HCT116 (cell line): ENCODE results near the gene ZBTB24. TPM values are rescaled to one million over a fixed set of nuclear protein-coding genes. Genes with fewer than 3 reads are reported as not detected.

Experiments used
- ATAC-seq: fragments of 200-7000 bp; cut with Tn5 transposase; 2 replicates; pipeline ENCODE4 v1.9.1; 2020; ENCODE audit warnings: mild to moderate bottlenecking, moderate library complexity
- BruUV-seq: library from RNA; stranded (reverse); fragments of 400-500 nt; replicated peaks from 2 replicates; lab custom pipeline; 2021; lab: Mats Ljungman, UMichigan
- CTCF ChIA-PET: fragments of 300-600 bp; sonication (Branson Sonifier 250); formaldehyde crosslinking; loops from one replicate; lab custom pipeline; 2021; ENCODE audit warnings: antibody characterized with exemption; lab: Charles Lee
- POLR2A ChIA-PET: fragments of 300-600, 350-600 bp; sonication (Branson Sonifier 250); formaldehyde crosslinking; loops from one replicate; lab custom pipeline; 2021; ENCODE audit warnings: antibody characterized with exemption; lab: Charles Lee
- RAD21 ChIA-PET, 2 experiments: fragments of 300-600 bp; sonication (Branson Sonifier 250); formaldehyde crosslinking; loops; one replicate each; lab custom pipeline; 2023; ENCODE audit warnings: low total read pairs in 2 of 2; ENCODE audit not compliant: uncharacterized antibody in 2 of 2, unreplicated experiment in 2 of 2, low non-redundant PET in 1 of 2; lab: Charles Lee
- DNase-seq: peaks from one replicate; pipeline ENCODE4 v3.0.0-alpha.2; 2010; ENCODE audit warnings: low read depth, low spot score
- H2AFZ ChIP-seq: fragments of 200-600 bp; shearing (Covaris generic), sonication (generic); 2 replicates; pipeline ENCODE4 v1.6.1; 2017; ENCODE audit warnings: low read depth, mixed run types, mixed read lengths, antibody characterized with exemption, low read length; ENCODE audit not compliant: poor library complexity, severe bottlenecking
- H3K27ac ChIP-seq: 2 replicates; pipeline ENCODE4 v1.5.1; 2012; ENCODE audit warnings: low read depth, low read length
- H3K27me3 ChIP-seq: fragments of 200-600 bp; sonication (generic); 2 replicates; pipeline ENCODE4 v1.6.1; 2016; ENCODE audit warnings: mixed run types, low read length, mixed read lengths; ENCODE audit not compliant: insufficient read depth
- H3K36me3 ChIP-seq, 2 experiments: fragments of 200-500 bp in 1 of 2; fragments of 200-600 bp in 1 of 2; sonication (Bioruptor generic) in 1 of 2; sonication (generic) in 1 of 2; 2 replicates each; pipeline versions ENCODE4 v1.5.1 to v1.6.1; 2014 to 2016; ENCODE audit warnings: low read length in 2 of 2, inconsistent platforms in 1 of 2, mixed read lengths in 1 of 2, mixed run types in 1 of 2; ENCODE audit not compliant: insufficient read depth in 2 of 2, control insufficient read depth in 1 of 2
- H3K4me1 ChIP-seq, 2 experiments: fragments of 200-600 bp in 1 of 2; sonication (generic) in 1 of 2; 2 replicates each; pipeline versions ENCODE4 v1.5.1 to v1.6.1; 2012 to 2017; ENCODE audit warnings: low read length in 2 of 2, inconsistent platforms in 1 of 2, mild to moderate bottlenecking in 1 of 2, mixed read lengths in 1 of 2, mixed run types in 1 of 2, moderate library complexity in 1 of 2; ENCODE audit not compliant: insufficient read depth in 2 of 2, control insufficient read depth in 1 of 2
- H3K4me2 ChIP-seq: fragments of 200-600 bp; sonication (generic); 2 replicates; pipeline ENCODE4 v1.6.1; 2017; ENCODE audit warnings: mixed run types, low read length, mixed read lengths
- H3K4me3 ChIP-seq, 2 experiments: fragments of 200-600 bp in 1 of 2; sonication (generic) in 1 of 2; replicated peaks in 1 of 2; 2 replicates each; pipeline ENCODE4 v1.5.1; 2011 to 2016; ENCODE audit warnings: low read length in 2 of 2, control low read depth in 1 of 2, low read depth in 1 of 2, mild to moderate bottlenecking in 1 of 2, mixed read lengths in 1 of 2, mixed run types in 1 of 2
- H3K79me2 ChIP-seq: fragments of 200-600 bp; sonication (generic); 2 replicates; pipeline ENCODE4 v1.6.1; 2017; ENCODE audit warnings: mild to moderate bottlenecking, mixed run types, low read length, moderate library complexity, mixed read lengths; ENCODE audit not compliant: insufficient read depth
- H3K9ac ChIP-seq: fragments of 200-600 bp; sonication (generic); 2 replicates; pipeline ENCODE4 v1.6.1; 2016; ENCODE audit warnings: low read length, mixed read lengths
- H3K9me2 ChIP-seq: fragments of 200-600 bp; sonication (generic), shearing (Covaris generic); 2 replicates; pipeline ENCODE4 v1.6.1; 2017; ENCODE audit warnings: mixed run types, mild to moderate bottlenecking, moderate library complexity; ENCODE audit not compliant: insufficient read depth
- H3K9me3 ChIP-seq, 2 experiments: fragments of 200-500 bp in 1 of 2; fragments of 200-600 bp in 1 of 2; sonication (Bioruptor generic) in 1 of 2; sonication (generic) in 1 of 2; 2 replicates each; pipeline ENCODE4 v1.6.1; 2014 to 2017; ENCODE audit warnings: low read length in 2 of 2, mixed read lengths in 2 of 2, inconsistent platforms in 1 of 2, low read depth in 1 of 2, mild to moderate bottlenecking in 1 of 2, mixed run types in 1 of 2, moderate library complexity in 1 of 2; ENCODE audit not compliant: control insufficient read depth in 1 of 2, insufficient read depth in 1 of 2
- H4K20me1 ChIP-seq: fragments of 200-600 bp; sonication (generic), shearing (Covaris generic); 2 replicates; pipeline ENCODE4 v1.6.1; 2017; ENCODE audit warnings: mixed run types, mild to moderate bottlenecking, moderate library complexity; ENCODE audit not compliant: insufficient read depth
- CBX3 ChIP-seq: IDR thresholded peaks from 2 replicates; pipeline ENCODE4 v1.6.1; 2012; ENCODE audit warnings: low read depth
- CEBPB ChIP-seq: IDR thresholded peaks from 2 replicates; pipeline ENCODE4 v1.6.1; 2012; ENCODE audit warnings: low read depth
- EGR1 ChIP-seq: IDR thresholded peaks from 2 replicates; pipeline ENCODE4 v1.6.1; 2012; ENCODE audit warnings: low read depth
- FOSL1 ChIP-seq: IDR thresholded peaks from 2 replicates; pipeline ENCODE4 v1.6.1; 2012; ENCODE audit warnings: low read depth
- MAX ChIP-seq: IDR thresholded peaks from 2 replicates; pipeline ENCODE4 v1.6.1; 2012
- POLR2A ChIP-seq: IDR thresholded peaks from 2 replicates; pipeline ENCODE4 v1.7.0; 2011; ENCODE audit warnings: borderline replicate concordance; ENCODE audit not compliant: insufficient read depth, insufficient read length; ENCODE audit errors: extremely low read depth
- POLR2AphosphoS5 ChIP-seq: IDR thresholded peaks from 2 replicates; pipeline ENCODE4 v1.6.1; 2011; ENCODE audit warnings: mild to moderate bottlenecking, low read depth, low read length, moderate library complexity
- SIN3A ChIP-seq: IDR thresholded peaks from 2 replicates; pipeline ENCODE4 v1.6.1; 2012; ENCODE audit warnings: low read depth
- SP1 ChIP-seq: IDR thresholded peaks from 2 replicates; pipeline ENCODE4 v1.6.1; 2012; ENCODE audit warnings: low read depth
- SRF ChIP-seq: IDR thresholded peaks from 2 replicates; pipeline ENCODE4 v1.6.1; 2012; ENCODE audit warnings: low read depth
- TCF7L2 ChIP-seq: IDR thresholded peaks from 2 replicates; pipeline ENCODE4 v1.7.0; 2011; ENCODE audit warnings: borderline replicate concordance, inconsistent platforms; ENCODE audit not compliant: insufficient read depth, insufficient read length; ENCODE audit errors: extremely low read depth
- YY1 ChIP-seq: IDR thresholded peaks from 2 replicates; pipeline ENCODE4 v1.6.1; 2011; ENCODE audit warnings: low read length, low read depth, moderate library complexity, mild to moderate bottlenecking; ENCODE audit not compliant: insufficient replicate concordance; ENCODE audit errors: extremely low read depth
- ZFX ChIP-seq: fragments of 450-650 bp; IDR thresholded peaks from 2 replicates; pipeline ENCODE4 v1.6.1; 2017
- ZNF274 ChIP-seq: fragments of 200-500 bp; sonication (Bioruptor generic); IDR thresholded peaks from 2 replicates; pipeline ENCODE4 v1.6.1; 2014; ENCODE audit warnings: mild to moderate bottlenecking, low read depth, low read length, inconsistent platforms
- intact Hi-C: fragments of 100-400 bp; cut with micrococcal nuclease; formaldehyde crosslinking; loops from 2 replicates; pipeline ENCODE4 v1.10.0; 2022
- total RNA-seq: library from RNA; stranded (reverse); gene quantifications from one replicate; pipeline ENCODE4 v1.2.1, GENCODE V29; 2021; ENCODE audit not compliant: unreplicated experiment
- TF ChIP-seq, protein P1 (sequence below): IDR thresholded peaks from 2 replicates; pipeline ENCODE4 v1.6.1; 2012; ENCODE audit warnings: low read depth

ZBTB24 gene
- total RNA-seq, 1 experiment from 2014 or later = 11.3 TPM

- no peaks in the 10 kb centered on the region for H4K20me1 ChIP-seq
- no peak overlapping the region for H3K9ac ChIP-seq
- no peak overlapping the region for H3K4me3 ChIP-seq
- CTCF ChIA-PET = interaction anchor here (2.2 kb wide), 1 partner anchor 255 kb away, joined by 13 read pairs; no protein-coding TSS in a partner anchor
- TF ChIP-seq SP1 (no peak), POLR2AphosphoS5 (no peak), SIN3A (no peak), TCF7L2 (no peak), CBX3 (no peak), MAX (no peak), SRF (no peak), ZFX (no peak), EGR1 (no peak), POLR2A (no peak), FOSL1 (no peak), CEBPB (no peak), ZNF274 (no peak), YY1 (no peak)
- TF ChIP-seq, protein P1, sequence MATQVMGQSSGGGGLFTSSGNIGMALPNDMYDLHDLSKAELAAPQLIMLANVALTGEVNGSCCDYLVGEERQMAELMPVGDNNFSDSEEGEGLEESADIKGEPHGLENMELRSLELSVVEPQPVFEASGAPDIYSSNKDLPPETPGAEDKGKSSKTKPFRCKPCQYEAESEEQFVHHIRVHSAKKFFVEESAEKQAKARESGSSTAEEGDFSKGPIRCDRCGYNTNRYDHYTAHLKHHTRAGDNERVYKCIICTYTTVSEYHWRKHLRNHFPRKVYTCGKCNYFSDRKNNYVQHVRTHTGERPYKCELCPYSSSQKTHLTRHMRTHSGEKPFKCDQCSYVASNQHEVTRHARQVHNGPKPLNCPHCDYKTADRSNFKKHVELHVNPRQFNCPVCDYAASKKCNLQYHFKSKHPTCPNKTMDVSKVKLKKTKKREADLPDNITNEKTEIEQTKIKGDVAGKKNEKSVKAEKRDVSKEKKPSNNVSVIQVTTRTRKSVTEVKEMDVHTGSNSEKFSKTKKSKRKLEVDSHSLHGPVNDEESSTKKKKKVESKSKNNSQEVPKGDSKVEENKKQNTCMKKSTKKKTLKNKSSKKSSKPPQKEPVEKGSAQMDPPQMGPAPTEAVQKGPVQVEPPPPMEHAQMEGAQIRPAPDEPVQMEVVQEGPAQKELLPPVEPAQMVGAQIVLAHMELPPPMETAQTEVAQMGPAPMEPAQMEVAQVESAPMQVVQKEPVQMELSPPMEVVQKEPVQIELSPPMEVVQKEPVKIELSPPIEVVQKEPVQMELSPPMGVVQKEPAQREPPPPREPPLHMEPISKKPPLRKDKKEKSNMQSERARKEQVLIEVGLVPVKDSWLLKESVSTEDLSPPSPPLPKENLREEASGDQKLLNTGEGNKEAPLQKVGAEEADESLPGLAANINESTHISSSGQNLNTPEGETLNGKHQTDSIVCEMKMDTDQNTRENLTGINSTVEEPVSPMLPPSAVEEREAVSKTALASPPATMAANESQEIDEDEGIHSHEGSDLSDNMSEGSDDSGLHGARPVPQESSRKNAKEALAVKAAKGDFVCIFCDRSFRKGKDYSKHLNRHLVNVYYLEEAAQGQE = no peak
- RAD21 ChIA-PET = no interaction called here
- peaks cover 14% of the 10 kb centered on the region for H3K79me2 ChIP-seq
- H3K36me3 ChIP-seq = peaks cover 0 to 6% of the 10 kb centered on the region in 2 experiments; a peak in 2 of 4 replicates
- no peaks in the 10 kb centered on the region for H3K27me3 ChIP-seq
- H3K4me1 ChIP-seq = peaks cover 9 to 21% of the 10 kb centered on the region in 2 experiments
- H3K9me2 ChIP-seq = no peaks in the 10 kb centered on the region
- POLR2A ChIA-PET = interaction anchor here (1.1 to 1.6 kb wide), 2 partner anchors 11 to 13 kb away, joined by 3 to 5 read pairs; partner anchors contain the start of gene MICAL1
- intact Hi-C loops = loop anchor here (5.0 kb wide), 1 partner anchor 255 kb away; no protein-coding TSS in a partner anchor
- no TSS peak for BruUV-seq
- H3K27ac ChIP-seq = no peak overlapping the region; the same call in 1 of the 2 replicates
- peak overlapping the region; percentile 87; the same call in 1 of the 2 replicates for H3K4me2 ChIP-seq
- H2AFZ ChIP-seq = no peak overlapping the region
- ATAC-seq (no peak), DNase-seq (no peak)
- no peaks in the 10 kb centered on the region for H3K9me3 ChIP-seq
Measured at GRCh38 chr6:109442393-109442924, 40.6 kb downstream of the ZBTB24 start.
